ENCODE results near the gene MAFF.

- TF ChIP-seq POLR2A (IDR thresholded peaks at IDR 0.05) (no peak), CTCF (IDR thresholded peaks at IDR 0.05) (no peak)
These were observed 33.6 kb downstream of the MAFF start for GRCh38 chr22:38235240-38235850.

Data from uterus (tissue), 2 donors.